GM19239 (cell line): ENCODE data around the gene CGGBP1.

Source experiments
- DNase-seq: peaks from one replicate; pipeline ENCODE4 v3.0.0; 2011; ENCODE audit warnings: low spot score; ENCODE audit not compliant: insufficient read length
- FAIRE-seq: peaks from 2 replicates; lab custom pipeline; 2011; peaks lifted over from hg19 to GRCh38; lab: Jason Lieb, UNC

CGGBP1 gene

DNA sequence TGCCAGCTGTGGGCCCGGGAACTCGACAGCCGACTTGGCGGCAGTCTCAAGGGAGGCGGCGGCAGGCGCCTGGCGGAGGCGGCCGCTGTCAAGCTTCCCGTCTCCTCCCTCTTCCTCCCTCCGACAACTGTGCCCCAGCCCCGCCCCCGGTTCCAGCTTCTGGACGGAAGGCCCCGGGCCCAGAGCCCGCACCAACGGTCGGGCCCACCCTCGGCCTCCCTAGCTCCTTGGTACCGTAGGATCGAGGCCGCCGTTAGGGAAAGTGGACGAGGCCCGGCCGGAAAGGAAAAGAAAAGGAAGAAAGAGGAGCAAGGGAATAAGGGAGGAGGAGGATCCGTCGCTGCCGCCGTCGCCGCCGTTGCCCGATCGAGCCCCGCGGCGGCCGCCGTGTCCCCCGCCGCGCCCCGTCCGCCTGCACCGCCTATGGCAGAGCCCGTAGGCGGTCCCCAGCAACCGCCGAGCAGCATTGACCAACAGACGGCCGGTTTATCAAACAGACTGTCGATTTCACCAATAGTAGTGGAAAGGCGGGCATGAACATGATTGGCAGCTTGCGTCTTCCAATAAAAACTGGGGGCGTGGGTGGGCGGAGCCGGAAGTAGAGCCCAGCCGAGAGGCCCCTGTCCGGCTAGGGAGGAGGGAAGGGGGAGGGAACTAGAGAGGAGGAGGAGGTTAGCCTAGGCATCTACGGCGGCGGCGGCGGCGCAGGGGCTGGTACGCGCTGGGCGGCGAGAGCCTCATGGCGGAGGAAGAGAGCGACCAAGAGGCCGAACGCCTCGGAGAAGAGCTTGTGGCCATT, at the start of gene CGGBP1, which contains the start of gene ZNF654:
Gene CGGBP1 (minus strand): TSS at position 425 of the 799 bp plus-strand sequence. CDS start 3,029 bp downstream, outside the sequence.
Gene ZNF654 (plus strand): TSS at position 675 of the 799 bp plus-strand sequence. CDS start 65 bp downstream, at position 740.
- FAIRE-seq: peak; percentile 99
- DNase-seq: peak; percentile 73

- no peak for FAIRE-seq
- no peak for DNase-seq
These were observed 46.5 kb upstream of the CGGBP1 start for GRCh38 chr3:88105325-88105724.

DNA sequence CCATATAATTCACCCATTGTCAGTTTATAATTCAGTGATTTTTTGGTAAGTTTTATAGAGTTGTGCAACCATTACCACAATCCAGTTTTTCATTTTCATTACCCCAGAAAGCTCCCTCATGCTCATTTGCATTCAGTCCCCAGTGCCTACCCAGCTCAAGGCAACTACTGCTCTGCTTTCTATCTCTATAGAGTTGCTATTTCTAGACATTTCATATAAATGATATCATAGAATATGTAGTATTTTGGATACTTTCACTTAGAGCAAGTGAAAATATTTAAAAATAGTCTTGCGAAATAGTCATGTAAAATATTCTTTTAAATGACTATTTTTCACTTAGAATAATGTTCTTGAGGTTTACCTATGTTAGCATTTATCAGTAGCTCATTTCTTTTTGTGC, 42.3 kb upstream of the CGGBP1 start:
- FAIRE-seq (no peak), DNase-seq (no peak)

GRCh38 chr3:88093266-88093665, 34.5 kb upstream of the CGGBP1 start:
- no peak for DNase-seq
- no peak for FAIRE-seq

DNA sequence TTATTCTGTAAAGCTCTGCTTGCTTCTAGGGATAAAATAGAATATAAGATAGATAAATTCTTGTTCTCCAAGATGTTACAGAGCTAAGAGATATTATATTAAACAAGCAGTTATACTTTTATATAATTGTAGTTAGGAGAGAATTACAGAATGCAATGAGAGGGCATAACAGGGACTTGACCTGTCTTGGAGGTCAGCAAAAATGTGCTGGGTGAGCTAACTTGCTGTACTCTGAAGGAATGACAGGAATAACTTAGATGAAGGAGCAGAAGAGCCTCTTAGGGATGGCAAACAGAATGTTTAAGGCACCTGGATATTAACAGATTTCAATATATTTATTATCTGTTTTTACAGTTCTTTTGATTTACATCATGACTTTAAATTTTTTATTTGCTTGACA, 33.5 kb upstream of the CGGBP1 start:
- FAIRE-seq (no peak), DNase-seq (no peak)

- DNase-seq (no peak), FAIRE-seq (no peak)
These were observed 31.9 kb upstream of the CGGBP1 start for GRCh38 chr3:88090681-88091080.

DNA sequence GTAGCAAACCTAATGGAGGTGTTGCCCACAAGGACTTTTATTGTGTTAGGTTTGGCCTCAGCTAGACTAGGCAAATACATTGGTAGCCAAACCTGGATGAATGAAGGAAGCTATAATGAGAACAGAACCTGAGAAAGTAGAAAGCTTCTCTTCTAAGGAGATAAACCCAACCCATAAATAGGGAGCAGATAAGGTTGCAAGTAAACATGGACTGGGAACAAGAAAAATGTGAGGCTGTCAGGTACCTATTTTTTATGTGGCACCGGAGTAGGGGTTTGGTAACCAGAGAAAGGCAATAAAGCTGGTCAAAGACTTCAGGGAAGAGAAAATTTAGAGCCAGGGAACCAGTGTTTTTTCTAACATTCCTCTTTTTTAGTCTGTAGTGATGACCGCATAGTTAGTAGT, 25.3 kb upstream of the CGGBP1 start:
- no peak for DNase-seq

GRCh38 chr3:88082854-88083253, 24.0 kb upstream of the CGGBP1 start:
- no peak for DNase-seq
- no peak for FAIRE-seq

More for the DNA sequence above, 25.3 kb upstream of the CGGBP1 start:
- no peak for FAIRE-seq

- DNase-seq (no peak), FAIRE-seq (no peak)
These were observed 20.1 kb upstream of the CGGBP1 start for GRCh38 chr3:88078932-88079331.

- FAIRE-seq (no peak), DNase-seq (no peak)
These were observed 17.9 kb upstream of the CGGBP1 start for GRCh38 chr3:88076712-88077111.

DNA sequence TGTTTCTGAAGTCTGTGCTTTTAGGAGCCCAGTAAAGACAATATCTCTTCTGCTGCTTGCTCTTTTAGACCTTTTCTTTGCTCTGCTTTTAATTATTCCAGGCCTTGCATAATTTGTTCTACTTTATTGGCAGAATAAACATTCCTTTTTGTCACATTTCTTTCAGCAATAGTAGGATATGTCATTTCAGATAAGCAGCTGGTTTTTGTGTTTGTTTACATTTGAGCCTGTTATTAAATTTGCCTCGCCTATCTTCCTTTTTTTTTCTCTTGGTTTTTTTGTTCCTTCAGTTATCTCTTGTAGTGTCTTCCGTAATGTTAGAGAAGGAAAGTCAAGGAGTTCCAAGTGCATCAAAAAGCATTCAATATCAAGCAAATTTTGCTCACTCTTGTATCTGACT, 16.7 kb upstream of the CGGBP1 start:
- DNase-seq (no peak), FAIRE-seq (no peak)

- no peak for DNase-seq
- FAIRE-seq: no peak
These were observed 16.3 kb upstream of the CGGBP1 start for GRCh38 chr3:88075072-88075471.

DNA sequence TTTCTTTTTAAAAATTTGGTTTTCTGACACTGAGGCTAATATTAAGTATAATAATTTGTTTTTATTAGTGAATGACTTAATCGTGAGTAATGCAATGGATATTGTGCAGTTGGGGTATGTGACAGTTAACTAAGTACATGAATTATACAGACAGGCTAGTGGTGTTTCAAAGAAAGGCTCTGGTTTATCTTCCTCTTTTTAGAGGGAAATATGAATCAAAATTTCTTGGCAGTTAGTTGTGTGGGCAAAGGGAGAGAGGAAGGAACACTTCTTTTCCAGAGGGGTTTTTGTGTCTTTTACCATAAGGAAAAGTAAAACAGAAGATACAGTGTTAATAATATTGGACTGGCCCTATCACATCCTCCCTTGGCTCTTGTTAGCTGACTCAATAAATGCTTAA, 2.9 kb upstream of the CGGBP1 start:
- no peak for FAIRE-seq
- no peak for DNase-seq

GRCh38 chr3:88059380-88060170, 770 bp upstream of the CGGBP1 start:
- DNase-seq: no peak
- no peak for FAIRE-seq

- FAIRE-seq (no peak), DNase-seq (no peak)
These were observed 562 bp downstream of the CGGBP1 start for GRCh38 chr3:88058306-88058580.

GRCh38 chr3:88057630-88058305, 1.0 kb downstream of the CGGBP1 start:
- DNase-seq (no peak), FAIRE-seq (peak; percentile 86)

DNA sequence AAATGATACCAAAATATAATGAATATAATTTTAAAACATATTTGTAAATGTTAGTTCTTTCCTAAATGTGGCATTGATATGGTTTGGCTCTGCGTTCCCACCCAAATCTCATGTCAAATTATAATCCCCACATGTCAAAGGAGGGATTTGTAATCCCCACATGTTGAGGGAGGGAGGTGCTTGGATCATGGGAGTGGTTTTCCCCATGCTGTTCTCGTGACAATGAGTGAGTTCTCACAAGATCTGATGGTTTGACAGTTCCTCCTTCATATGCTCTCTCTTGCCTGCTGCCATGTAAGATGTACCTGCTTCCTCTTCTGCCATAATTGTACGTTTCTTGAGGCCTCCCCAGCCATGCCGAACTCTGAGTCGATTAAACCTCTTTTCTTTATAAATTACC, 12.0 kb downstream of the CGGBP1 start:
- FAIRE-seq (no peak), DNase-seq (no peak)

- no peak for DNase-seq
- FAIRE-seq: no peak
These were observed 14.4 kb downstream of the CGGBP1 start for GRCh38 chr3:88044411-88044810.

DNA sequence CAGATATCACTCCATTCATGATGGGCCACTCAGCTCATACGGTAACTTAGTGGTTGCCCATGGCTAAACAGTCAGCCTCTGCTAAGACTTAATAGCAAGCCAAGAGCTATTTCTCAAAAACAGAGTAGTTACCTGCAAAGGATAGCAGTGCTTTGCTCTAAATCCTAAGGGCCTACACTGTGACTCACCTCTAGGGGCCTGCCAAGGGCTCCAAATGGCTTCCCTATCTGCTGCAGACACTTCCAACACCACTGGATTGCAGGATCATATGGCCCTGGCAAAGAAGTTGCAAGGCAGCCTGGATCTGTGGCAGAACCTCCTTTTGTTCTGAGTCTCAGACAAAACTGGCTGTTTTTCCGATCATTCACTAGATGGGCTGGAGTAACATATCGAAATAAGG, 17.8 kb downstream of the CGGBP1 start:
- DNase-seq: no peak
- FAIRE-seq: no peak

DNA sequence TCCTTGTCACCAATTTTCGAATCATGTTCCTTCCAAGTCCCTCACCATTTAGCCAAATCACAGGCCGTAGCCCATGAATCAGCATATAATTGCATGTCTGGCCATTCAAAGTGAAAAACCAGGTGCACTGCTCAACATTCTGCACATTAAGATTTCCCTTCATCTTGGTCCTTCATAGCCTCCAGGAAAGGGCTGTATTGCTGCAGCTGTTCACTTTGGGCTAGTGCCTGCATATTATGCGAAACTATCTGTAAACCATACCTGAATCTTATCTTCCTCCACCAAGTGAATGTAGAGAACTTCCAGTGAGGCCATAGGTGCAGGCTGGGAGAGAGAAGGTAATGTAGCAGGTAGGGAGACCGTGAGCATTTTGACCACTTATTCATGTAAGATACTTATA, 18.3 kb downstream of the CGGBP1 start:
- no peak for FAIRE-seq
- no peak for DNase-seq

GRCh38 chr3:88038566-88038965, 20.2 kb downstream of the CGGBP1 start:
- DNase-seq (no peak), FAIRE-seq (no peak)
